GM21390 (cell line): ENCODE results near the gene C2CD4D.

Experiments used
- ATAC-seq: cut with Tn5 transposase; IDR thresholded peaks from one replicate; pipeline ENCODE4 v1.9.1; 2021; ENCODE audit not compliant: unreplicated experiment

The C2CD4D gene

DNA sequence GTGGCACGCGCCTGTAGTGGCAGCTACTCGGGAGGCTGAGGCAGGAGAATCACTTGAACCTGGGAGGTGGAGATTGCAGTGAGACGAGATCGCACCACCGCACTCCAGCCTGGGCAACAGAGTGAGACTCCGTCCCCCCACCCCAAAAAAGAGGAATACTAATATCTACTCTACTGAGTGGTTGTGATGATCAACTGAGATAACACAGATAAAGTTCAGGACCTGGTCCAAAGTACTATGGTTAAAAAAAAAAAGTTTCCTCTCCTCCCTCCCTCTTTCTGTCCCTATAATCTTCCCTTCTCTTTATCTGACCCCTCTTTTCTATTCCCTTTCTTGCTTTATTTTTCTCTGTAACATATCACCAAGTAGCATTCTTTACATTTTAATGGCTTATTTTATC, 4.0 kb downstream of the C2CD4D start:
- no peak for ATAC-seq

- ATAC-seq = no peak
Measured at GRCh38 chr1:151834239-151834638, 5.4 kb downstream of the C2CD4D start.

- ATAC-seq = no peak
Measured at GRCh38 chr1:151833172-151833900, 6.3 kb downstream of the C2CD4D start.

DNA sequence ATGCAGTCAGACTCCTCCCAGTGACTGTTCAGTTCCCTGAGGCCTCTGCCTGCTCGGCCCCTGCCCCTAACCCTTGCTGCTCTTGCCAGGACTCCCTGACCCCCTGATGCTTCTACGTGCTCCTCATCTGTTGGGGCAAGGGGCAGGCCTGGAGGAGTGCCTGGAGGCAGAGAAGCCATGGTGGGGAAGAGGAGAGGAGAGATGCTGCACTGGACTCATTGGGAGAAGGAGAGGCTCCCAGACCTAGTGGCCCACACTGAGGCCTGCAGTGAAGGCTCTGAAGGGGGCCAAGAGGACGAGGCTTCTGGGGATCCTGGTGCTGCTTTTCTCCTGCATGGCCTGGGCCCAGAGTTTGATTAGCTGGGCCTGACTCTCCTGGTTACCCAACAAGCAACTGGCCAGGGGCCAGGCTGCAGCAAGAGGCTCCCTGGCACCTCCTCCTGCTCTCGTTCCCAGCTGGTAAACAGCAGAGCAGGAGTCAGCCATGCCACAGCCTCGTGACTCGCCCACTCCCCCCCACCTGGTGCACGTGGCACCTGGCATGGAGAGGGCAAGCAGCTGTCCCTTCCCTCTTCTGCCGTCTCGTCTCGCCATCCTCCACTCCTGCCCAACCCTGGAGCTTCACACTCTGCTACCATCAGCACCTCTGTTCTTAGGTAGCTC, 7.2 kb downstream of the C2CD4D start:
- ATAC-seq = no peak

- no peak for ATAC-seq
Measured at GRCh38 chr1:151831605-151832004, 8.0 kb downstream of the C2CD4D start, which contains the start of gene RORC. TSS of gene RORC (minus strand) at chr1:151831802. CDS start at chr1:151831764, 38 bp downstream.

DNA sequence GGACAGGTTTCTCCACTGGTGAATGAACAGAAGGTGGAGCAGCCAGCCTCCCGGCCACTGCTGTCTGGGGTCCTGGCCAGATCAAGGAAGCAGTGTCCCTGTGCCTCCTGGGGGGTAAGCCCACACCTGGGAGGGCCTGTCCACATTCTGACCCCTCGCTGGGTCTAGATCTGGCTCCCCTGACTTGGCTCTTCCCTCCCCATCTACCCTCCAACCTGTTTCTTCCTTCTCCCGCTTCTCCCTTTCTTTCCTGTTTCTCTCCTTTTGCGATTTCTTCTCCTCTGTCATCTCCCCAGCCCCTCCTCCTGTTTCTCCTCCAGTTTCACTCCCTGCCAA, 8.4 kb downstream of the C2CD4D start:
- ATAC-seq = no peak

GRCh38 chr1:151830055-151830454, 9.6 kb downstream of the C2CD4D start:
- ATAC-seq = no peak

DNA sequence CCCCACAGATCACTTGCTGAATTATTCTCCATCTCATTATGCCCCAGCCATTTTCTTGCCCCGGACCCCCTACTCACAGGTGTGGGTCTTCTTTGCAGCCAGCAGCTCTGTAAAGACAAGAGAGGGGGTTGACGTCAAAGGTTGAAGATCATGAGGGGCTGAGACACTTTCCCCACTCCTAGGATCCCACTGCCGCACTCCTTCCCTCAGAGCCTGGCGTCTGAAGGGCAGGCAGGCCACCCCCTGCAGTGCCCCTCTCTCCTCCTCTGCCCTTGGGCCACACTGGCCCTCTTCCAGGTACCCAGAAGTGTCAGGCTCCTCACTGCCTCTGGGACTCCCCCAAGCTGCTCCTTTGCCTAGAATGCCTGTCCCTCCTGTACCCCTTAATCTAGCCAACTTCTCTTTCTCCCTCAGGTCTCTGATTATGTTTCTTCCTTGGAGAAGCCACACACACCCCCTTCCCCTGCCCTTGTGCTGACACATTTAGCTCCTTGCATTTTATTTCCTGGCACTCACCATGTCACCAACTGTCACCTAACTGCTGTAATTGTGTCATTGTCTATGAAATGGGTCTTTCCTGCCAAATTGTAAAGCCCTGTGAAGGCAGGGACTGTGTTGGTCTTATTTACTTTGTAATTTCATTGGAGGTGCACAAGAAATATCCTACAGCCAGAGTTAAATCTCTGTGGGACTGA, 10.1 kb downstream of the C2CD4D start:
- no peak for ATAC-seq

DNA sequence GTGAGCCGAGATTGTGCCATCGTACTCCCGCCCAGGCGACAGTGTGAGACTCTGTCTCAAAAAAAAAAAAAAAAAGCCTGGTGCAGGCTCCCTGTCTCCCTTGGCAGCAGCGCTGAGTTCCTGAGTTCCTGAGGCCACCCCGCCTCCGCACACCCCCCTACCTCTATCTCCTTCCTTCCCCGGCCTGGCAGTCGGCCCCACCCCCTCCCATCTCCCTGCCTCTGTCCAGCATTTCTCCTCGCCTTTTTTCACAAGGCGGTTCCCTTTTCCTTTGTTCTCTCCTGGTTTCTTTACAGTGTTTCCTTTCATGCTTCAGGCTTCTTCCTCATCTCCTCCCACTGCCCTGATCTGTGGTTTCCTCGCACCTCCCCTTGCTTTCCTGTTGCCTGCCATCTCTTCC, 10.7 kb downstream of the C2CD4D start:
- ATAC-seq = no peak

DNA sequence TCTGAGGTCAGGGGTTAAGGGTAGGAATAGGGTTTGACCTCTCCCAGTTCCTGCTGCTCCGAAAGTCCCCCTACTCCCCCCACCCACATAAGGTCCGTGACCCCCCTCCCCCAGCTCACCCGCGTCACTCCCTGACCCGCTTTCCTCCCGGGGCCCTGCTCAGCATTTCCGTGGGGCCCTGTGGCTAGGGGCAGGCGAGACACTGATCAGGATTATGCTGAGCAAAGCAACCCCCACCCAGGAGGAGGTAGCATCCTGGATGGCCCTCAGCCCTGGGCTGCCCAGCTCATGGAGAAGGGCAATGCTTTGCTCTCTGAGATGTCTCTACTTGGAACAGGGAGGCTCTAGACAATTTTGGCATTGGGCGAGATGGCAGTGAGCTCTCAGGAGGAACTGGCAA, 11.8 kb downstream of the C2CD4D start:
- no peak for ATAC-seq

DNA sequence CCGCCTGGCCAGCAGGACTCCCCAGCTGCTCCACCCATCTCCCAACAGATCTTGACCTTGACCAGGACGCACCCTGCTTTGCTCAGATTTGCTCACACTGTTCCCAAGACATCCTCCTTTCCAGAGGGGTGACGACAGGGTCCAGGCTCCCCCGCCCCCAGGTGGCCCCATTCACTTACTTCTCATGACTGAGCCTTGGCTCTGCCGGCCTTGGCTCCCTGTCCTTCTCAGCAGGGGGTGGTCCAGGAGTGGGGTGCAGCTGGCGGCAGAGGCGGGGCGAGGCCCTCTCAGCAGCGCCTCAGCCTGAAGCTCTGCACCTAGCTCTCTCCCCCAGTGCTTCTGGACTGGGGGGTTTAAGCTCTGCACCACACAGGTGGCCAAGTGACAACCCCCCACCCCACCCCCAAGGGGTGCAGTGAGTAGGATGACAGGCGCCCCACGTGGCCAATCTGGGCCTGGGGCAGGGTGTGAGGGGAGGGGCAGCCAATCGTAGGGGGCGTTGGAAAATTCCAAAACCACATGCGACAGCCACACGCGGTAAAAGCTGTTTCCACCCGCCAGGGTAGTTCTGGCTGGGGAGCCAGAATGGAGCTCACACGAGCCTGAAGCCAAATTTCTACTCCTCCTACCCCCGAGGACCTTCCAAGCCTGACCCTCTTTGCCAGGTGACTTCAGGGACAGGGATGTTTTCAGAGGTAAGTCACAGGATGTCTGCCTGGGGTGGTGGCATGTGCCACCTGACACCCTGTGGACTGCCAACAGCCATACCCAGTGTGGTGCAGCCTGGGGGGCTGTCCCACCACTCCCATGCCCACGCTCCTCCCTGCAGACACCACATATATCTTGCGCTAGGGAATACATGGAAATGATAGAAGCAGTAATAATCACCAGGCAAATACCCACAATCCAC, 13.6 kb downstream of the C2CD4D start:
- ATAC-seq = no peak

GRCh38 chr1:151825204-151825603, 14.4 kb downstream of the C2CD4D start:
- no peak for ATAC-seq

- no peak for ATAC-seq
Measured at GRCh38 chr1:151823175-151823574, 16.4 kb downstream of the C2CD4D start.

DNA sequence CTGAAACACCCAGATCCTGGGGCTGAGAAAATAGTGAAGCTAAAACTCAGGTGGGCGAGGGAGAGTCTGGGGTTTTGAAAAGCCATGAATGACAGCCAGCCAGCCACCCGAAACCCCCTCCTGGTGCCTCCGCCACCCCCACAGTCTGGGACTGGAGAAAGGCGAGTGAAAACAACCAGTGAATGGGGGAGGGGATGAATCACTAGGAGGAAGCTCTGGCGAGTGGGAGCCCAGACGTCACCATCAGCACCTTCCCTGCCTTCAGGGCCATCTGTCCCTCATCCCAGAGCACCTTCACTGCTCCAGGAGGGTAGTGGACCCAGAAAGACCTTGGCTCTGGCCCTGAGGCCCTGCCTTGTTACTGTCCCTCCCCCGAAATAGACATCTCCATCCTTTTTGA, 17.2 kb downstream of the C2CD4D start:
- no peak for ATAC-seq

DNA sequence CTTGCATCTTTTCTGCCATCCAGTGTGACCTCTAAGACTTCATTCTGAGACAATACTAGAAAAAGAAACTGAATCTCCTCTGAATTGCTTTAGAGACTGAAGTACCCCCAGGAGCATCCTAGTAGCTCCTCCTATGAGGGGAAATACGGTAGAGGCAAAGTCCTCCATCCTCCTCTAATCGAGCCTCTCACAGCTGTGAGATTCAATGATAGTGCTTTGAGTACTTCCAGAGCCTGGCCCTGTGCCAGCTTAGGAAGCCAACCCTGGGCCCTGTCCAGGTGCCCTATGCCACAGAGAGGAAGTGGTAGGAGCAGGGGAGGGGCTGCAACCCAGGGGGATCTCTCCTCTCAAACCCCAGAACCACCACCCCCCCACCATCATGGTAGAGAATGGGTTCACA, 18.7 kb downstream of the C2CD4D start:
- ATAC-seq = no peak

DNA sequence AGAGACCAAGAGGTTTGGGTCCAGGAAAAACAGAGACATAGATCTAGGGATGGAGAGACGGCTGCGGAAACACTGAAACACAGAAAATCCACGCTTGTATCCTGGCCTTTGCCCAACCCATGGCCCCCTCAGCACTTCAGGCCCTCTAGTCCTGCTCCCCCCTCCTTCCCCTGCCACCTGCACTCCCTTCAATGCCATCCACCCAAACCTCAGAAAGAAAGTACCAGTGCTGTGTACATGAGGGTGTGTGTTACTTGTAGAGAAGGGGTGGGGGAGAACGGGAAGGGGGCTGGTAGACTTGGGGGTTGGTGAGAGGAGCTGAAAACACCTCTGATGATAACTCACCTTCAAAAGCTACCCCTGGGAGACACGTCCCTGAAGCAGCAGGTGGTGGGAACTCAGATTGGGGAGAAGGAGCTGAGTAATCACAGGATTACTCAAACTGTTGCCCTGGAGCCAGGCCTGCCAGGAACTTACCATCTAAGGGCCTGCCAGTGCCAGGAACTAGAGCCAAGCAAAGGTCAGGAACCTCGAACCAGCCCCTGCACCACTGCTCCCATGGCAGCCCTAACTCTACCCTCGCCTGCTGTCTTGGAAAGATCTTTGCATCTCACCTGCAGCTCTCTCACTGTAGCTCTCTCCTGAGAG, 19.5 kb downstream of the C2CD4D start:
- no peak for ATAC-seq

DNA sequence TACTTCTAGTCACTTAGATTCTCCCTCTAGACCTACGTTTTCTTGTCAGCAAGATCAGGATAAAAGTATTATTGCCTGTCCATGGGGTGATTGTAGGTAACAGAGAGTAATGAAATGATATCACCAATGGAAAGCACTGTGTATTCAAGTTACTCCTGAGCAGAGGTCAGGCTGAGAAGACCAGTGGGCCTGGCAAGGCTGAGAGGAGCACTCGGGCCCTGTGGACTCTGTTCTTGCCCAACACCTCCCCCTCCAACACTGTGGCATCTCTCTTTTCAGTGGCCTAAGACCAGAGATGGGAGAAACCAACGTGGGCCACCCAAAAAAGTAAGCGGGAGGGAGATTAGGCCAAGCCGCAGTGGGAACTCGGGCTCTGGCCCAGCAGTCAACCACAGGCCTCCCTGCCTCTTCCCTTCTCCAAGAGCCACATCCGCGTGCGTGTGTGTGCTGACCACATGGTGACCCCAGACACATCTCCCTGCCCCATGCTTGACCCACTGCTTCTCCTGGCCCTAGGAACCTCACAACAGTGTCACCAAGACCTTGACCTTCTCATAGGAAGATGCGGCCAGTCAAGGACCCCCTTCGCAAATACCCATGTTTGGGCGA, 20.3 kb downstream of the C2CD4D start:
- ATAC-seq = no peak

- no peak for ATAC-seq
Measured at GRCh38 chr1:151817353-151817730, 22.3 kb downstream of the C2CD4D start.

- no peak for ATAC-seq
Measured at GRCh38 chr1:151816548-151817352, 22.9 kb downstream of the C2CD4D start.
